ENCODE measurements around the gene HARBI1.

Gene HARBI1

DNA sequence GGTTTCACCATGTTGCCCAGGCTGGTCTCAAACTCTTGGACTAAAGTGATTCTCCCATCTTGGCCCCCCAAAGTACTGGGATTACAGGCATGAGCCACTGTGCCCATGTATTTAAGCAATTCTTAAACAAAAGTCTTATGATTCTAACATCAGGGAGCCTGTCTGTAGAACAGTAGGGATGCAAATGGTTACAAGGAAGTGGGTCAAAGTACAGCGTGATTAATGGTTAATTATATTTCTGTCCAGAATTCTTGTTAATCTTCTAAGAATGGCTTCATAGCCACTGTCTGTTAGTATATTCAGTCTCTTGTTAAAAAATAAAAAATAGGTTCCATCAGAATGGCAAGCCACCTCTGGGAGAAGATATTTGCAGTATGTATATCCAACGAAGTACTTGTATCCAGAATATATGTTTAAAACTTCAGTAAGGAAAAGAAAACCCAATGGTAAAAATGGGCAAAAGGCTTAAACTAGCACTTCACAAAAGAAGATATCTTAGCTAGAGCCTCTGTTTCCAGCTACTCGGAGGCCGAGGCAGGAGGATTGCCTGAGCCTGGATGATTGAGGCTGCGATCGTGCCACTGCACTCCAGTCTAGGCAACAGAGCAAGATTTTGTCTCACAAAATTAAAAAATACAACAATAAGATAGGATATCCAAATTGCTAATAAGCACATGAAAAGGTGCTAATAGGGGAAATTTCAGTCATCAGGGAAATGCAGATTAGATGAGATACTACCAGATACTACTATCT is 23.2 kb upstream of the HARBI1 start:
- Histone ChIP-seq H3K4me3 (no peak overlapping the region), H3K9me3 (ENCODE audit: low read depth, low read length) (no peaks in the 10 kb centered on the region), H3K27ac (peak overlapping the region; percentile 27; the same call in 1 of the 2 replicates), H3K36me3 (ENCODE audit: insufficient read depth, low read length) (peaks cover 10% of the 10 kb centered on the region), H3K9ac (ENCODE audit: insufficient read length) (no peak overlapping the region)
- no peak for DNase-seq (ENCODE audit: low read depth, low spot score)
- TF ChIP-seq EZH2 (IDR thresholded peaks at IDR 0.05) (no peak), FOXP2 (optimal IDR thresholded peaks at IDR 0.05; ENCODE audit: control extremely low read depth, extremely low read length, insufficient read depth) (no peak), POLR2AphosphoS5 (IDR thresholded peaks at IDR 0.05; ENCODE audit: borderline replicate concordance, low read depth, low read length) (no peak)

DNA sequence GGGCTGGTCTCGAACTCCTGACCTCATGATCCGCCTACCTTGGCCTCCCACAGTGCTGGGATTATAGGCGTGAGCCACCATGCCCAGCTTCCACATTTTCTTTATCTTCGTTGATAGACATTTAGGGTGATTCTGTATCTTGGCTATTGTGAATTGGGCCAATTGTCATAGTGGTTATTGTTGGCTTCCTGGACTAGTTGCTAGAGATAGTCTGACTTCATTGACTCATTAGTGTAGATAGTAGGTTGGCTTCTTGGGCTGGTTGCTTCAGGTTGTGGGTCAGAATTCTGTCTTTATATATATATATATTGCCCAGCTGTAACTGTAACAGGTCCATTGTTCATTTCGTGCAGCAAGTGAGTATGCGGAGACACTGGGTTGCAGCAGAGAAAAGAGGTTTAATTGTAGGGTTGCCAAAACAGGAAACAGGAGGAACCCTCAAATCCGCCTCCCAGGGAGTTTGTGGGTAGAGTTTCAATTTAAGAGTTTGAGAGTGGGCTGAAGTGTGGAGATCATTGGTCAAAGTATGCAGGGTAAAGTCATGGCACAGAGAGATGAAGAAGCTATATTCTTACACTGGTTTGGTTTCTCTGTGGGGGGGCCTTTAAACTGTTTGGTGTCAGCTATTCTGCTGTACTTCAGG is 22.3 kb upstream of the HARBI1 start:
- peaks cover 10% of the 10 kb centered on the region for H3K36me3 ChIP-seq (ENCODE audit: insufficient read depth, low read length)
- no peak overlapping the region for H3K9ac ChIP-seq (ENCODE audit: insufficient read length)
- DNase-seq (ENCODE audit: low read depth, low spot score) = peak; percentile 86
- H3K4me3 ChIP-seq = peak overlapping the region; percentile 11
- peak overlapping the region; percentile 70; the same call in 1 of the 2 replicates for H3K27ac ChIP-seq
- H3K9me3 ChIP-seq (ENCODE audit: low read depth, low read length) = no peaks in the 10 kb centered on the region
- peak; percentile 30; the same call in 1 of the 2 replicates for TF ChIP-seq POLR2AphosphoS5 (IDR thresholded peaks at IDR 0.05; ENCODE audit: borderline replicate concordance, low read depth, low read length)
- TF ChIP-seq EZH2 (IDR thresholded peaks at IDR 0.05) = no peak

DNA sequence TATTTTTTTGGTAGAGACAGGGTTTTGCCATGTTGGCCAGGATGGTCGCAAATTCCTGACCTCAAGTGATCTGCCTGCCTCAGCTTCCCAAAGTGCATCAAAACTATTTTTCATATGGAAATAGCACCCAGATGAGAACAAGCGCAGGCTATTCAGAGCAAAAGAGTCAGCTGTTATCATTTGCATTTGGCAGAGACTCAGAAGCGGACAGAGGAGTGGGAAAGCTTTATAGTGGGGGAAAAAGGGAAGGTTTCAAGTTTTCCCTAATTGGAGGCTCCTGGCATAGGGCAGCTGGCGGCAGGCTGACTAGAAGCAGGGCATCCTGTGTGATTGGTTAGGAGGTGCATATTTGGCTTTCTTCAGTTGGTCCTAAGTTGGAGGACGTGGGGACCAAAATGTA is 20.5 kb upstream of the HARBI1 start:
- H3K36me3 ChIP-seq (ENCODE audit: insufficient read depth, low read length) = peaks cover 3% of the 10 kb centered on the region; the same call in 1 of the 2 replicates
- DNase-seq (ENCODE audit: low read depth, low spot score) = no peak
- no peak overlapping the region for H3K27ac ChIP-seq
- no peaks in the 10 kb centered on the region for H3K9me3 ChIP-seq (ENCODE audit: low read depth, low read length)
- TF ChIP-seq FOXP2 (optimal IDR thresholded peaks at IDR 0.05; ENCODE audit: control extremely low read depth, extremely low read length, insufficient read depth) = no peak
- no peak for TF ChIP-seq POLR2AphosphoS5 (IDR thresholded peaks at IDR 0.05; ENCODE audit: borderline replicate concordance, low read depth, low read length)
- TF ChIP-seq EZH2 (IDR thresholded peaks at IDR 0.05) = no peak
- H3K9ac ChIP-seq (ENCODE audit: insufficient read length) = no peak overlapping the region
- H3K4me3 ChIP-seq = no peak overlapping the region

DNA sequence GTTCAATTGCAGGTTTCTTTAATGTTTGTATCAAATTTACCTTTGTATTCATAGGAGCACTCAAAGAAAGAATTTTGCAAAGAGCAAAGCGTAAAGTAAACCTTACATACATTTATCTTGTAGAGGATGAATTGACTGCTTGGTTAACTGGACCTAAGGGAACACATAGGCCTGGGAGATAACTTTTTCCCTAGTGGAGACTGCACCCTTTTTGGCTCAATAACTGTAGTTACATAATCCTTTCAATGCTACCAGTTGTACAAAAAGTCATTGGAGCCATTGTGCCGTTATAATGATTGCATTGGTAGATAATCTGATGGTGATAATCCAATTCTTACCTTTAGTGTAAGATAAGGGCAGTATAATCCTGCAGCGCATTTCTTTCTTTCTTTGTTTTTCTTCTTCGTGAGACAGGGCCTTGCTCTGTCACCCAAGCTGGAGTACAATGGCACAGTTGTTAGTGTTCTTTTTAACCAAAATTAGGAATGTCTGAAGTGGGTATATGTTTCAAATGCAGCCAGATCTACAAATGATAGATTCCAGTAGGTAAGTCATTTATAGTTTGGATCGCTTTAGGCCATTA is 18.6 kb upstream of the HARBI1 start:
- H3K9ac ChIP-seq (ENCODE audit: insufficient read length) = no peak overlapping the region
- no peak overlapping the region for H3K4me3 ChIP-seq
- TF ChIP-seq POLR2AphosphoS5 (IDR thresholded peaks at IDR 0.05; ENCODE audit: borderline replicate concordance, low read depth, low read length) (no peak), EZH2 (IDR thresholded peaks at IDR 0.05) (no peak), FOXP2 (optimal IDR thresholded peaks at IDR 0.05; ENCODE audit: control extremely low read depth, extremely low read length, insufficient read depth) (no peak)
- H3K9me3 ChIP-seq (ENCODE audit: low read depth, low read length) = no peaks in the 10 kb centered on the region
- H3K27ac ChIP-seq = peak overlapping the region; percentile 36; the same call in 1 of the 2 replicates
- no peak for DNase-seq (ENCODE audit: low read depth, low spot score)
- H3K36me3 ChIP-seq (ENCODE audit: insufficient read depth, low read length) = 0 out of 2 replicates have a peak, but pooled peaks cover under 1% of the 10 kb centered on the region

DNA sequence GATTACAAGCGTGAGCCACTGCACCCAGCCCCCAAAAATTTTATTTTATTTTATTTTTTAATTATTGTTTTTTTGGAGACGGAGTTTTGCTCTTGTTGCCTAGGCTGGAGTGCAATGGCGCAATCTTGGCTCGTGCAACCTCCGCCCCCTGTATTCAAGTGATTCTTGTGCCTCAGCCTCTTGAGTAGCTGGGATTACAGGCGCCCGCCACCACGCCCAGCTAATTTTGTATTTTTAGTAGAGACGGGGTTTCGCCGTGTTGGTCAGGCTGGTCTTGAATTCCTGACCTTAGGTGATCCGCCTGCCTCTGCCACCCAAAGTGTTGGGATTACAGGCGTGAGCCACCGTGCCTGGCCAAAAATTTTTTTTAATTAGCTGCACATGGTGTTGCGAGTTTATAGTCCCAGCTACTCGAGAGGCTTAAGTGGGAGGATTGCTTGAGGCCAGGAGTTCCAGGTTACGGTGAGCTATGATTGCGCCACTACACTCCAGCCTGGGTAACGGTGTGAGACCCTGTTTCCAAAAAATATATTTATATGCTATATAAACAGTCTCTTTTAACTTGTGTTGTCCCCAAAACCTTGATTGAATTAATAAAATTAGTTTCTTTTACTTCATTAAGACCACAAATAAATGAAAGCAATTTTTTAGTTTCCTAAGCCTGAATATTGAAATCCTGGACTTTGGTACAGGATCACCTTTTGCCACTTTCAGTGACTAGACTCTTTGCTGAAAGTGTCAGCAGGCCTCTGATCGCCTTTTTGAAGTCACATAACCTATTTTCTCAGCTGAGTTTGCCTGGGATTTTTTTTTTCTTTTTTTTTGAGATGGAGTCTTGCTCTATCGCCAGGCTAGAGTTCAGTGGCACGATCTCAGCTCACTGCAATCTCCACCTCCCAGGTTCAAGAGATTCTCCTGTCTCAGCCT is 16.5 kb upstream of the HARBI1 start:
- DNase-seq (ENCODE audit: low read depth, low spot score) = no peak
- Histone ChIP-seq H3K9ac (ENCODE audit: insufficient read length) (no peak overlapping the region), H3K36me3 (ENCODE audit: insufficient read depth, low read length) (no peaks in the 10 kb centered on the region), H3K9me3 (ENCODE audit: low read depth, low read length) (no peaks in the 10 kb centered on the region), H3K27ac (peak overlapping the region; percentile 60), H3K4me3 (no peak overlapping the region)
- no peak for TF ChIP-seq FOXP2 (optimal IDR thresholded peaks at IDR 0.05; ENCODE audit: control extremely low read depth, extremely low read length, insufficient read depth)
- TF ChIP-seq EZH2 (IDR thresholded peaks at IDR 0.05) = no peak
- no peak for TF ChIP-seq POLR2AphosphoS5 (IDR thresholded peaks at IDR 0.05; ENCODE audit: borderline replicate concordance, low read depth, low read length)

GRCh38 chr11:46632502-46632901 is 15.5 kb upstream of the HARBI1 start:
- Histone ChIP-seq H3K9me3 (ENCODE audit: low read depth, low read length) (no peaks in the 10 kb centered on the region), H3K36me3 (ENCODE audit: insufficient read depth, low read length) (no peaks in the 10 kb centered on the region), H3K4me3 (no peak overlapping the region), H3K9ac (ENCODE audit: insufficient read length) (no peak overlapping the region), H3K27ac (peak overlapping the region; percentile 64)
- no peak for DNase-seq (ENCODE audit: low read depth, low spot score)
- TF ChIP-seq POLR2AphosphoS5 (IDR thresholded peaks at IDR 0.05; ENCODE audit: borderline replicate concordance, low read depth, low read length) = no peak
- no peak for TF ChIP-seq FOXP2 (optimal IDR thresholded peaks at IDR 0.05; ENCODE audit: control extremely low read depth, extremely low read length, insufficient read depth)
- no peak for TF ChIP-seq EZH2 (IDR thresholded peaks at IDR 0.05)

GRCh38 chr11:46631676-46632075 is 14.6 kb upstream of the HARBI1 start:
- no peak for DNase-seq (ENCODE audit: low read depth, low spot score)
- Histone ChIP-seq H3K9ac (ENCODE audit: insufficient read length) (no peak overlapping the region), H3K9me3 (ENCODE audit: low read depth, low read length) (no peaks in the 10 kb centered on the region), H3K4me3 (no peak overlapping the region), H3K27ac (no peak overlapping the region), H3K36me3 (ENCODE audit: insufficient read depth, low read length) (no peaks in the 10 kb centered on the region)
- TF ChIP-seq POLR2AphosphoS5 (IDR thresholded peaks at IDR 0.05; ENCODE audit: borderline replicate concordance, low read depth, low read length) (no peak), FOXP2 (optimal IDR thresholded peaks at IDR 0.05; ENCODE audit: control extremely low read depth, extremely low read length, insufficient read depth) (no peak), EZH2 (IDR thresholded peaks at IDR 0.05) (no peak)
